Psoas muscle (tissue), 8 donors: ENCODE results near the gene SUFU. TPM values are rescaled to one million over a fixed set of nuclear protein-coding genes. Genes with fewer than 3 reads are reported as not detected.

Experiments
- ATAC-seq, 4 donors: fragments of 200-7000 bp; cut with Tn5 transposase; one replicate each; pipeline ENCODE4 v1.9.1; 2020; ENCODE audit warnings: moderate library complexity in 3 of 4, mild to moderate bottlenecking in 2 of 4
- DNase-seq, 2 donors: peaks; one replicate each; pipeline ENCODE4 v3.0.0-alpha.2; 2020
- H3K27ac ChIP-seq: fragments of 200-600 bp; one replicate; pipeline ENCODE4 v1.8.0; 2022
- H3K27me3 ChIP-seq, 3 donors: fragments of 200-600 bp in 1 of 3; one replicate each; pipeline versions ENCODE4 v1.6.1 to v1.8.0; 2013 to 2022; ENCODE audit warnings: low read length in 2 of 3, mild to moderate bottlenecking in 2 of 3, moderate library complexity in 1 of 3; ENCODE audit not compliant: insufficient read depth in 3 of 3
- H3K36me3 ChIP-seq, 2 donors: fragments of 200-600 bp in 1 of 2; one replicate each; pipeline versions ENCODE4 v1.6.1 to v1.8.0; 2013 to 2022; ENCODE audit warnings: low read depth in 1 of 2, mild to moderate bottlenecking in 1 of 2, moderate library complexity in 1 of 2; ENCODE audit not compliant: insufficient read depth in 1 of 2
- H3K4me1 ChIP-seq: fragments of 200-600 bp; one replicate; pipeline ENCODE4 v1.8.0; 2022
- H3K4me3 ChIP-seq: fragments of 200-600 bp; one replicate; pipeline ENCODE4 v1.8.0; 2022; ENCODE audit warnings: mild to moderate bottlenecking
- H3K9me3 ChIP-seq: fragments of 200-600 bp; one replicate; pipeline ENCODE4 v1.8.0; 2022
- CTCF ChIP-seq: fragments of 200-600 bp; IDR thresholded peaks from one replicate; pipeline ENCODE4 v1.8.0; 2022; ENCODE audit warnings: antibody characterized with exemption
- WGBS, 3 donors: extraction: QIAGEN DNeasy Blood & Tissue Kit; methylation state at CpG; one replicate each; pipeline versions ENCODE4 v1.1.6 to v1.1.7; 2013; 5-methylcytosine and 5-hydroxymethylcytosine counted together
- intact Hi-C, 2 donors: fragments of 100-400 bp; cut with DNase I; formaldehyde crosslinking; loops; one replicate each; pipeline versions ENCODE4 v1.11.0 to v1.14.2; 2022
- polyA plus RNA-seq, 3 donors: library from polyadenylated mRNA; stranded (reverse); fragments of 200-250 nt; gene quantifications; one replicate each; pipeline ENCODE4 v1.2.3, GENCODE V29; 2013
- total RNA-seq, 4 donors: library from RNA; stranded (reverse); fragmentation: NEBNext Ultra II Directional in 2 of 4; extraction: Animal tissue kit (Norgen Biotek cat#: 25700) in 2 of 4; gene quantifications; one replicate each; pipeline versions ENCODE4 v1.2.1 to v1.2.4, GENCODE V29; 2021 to 2023
- donor health status: healthy with polysubstance abuse.
- donor health status: DM: no; HTN: no; CAD: no; lungs with moderate emphysema.
- donor health status: Bipolar disorder and iron deficiency.
- donor health status: healthy.
- donor health status: DM: yes; HTN: yes; CAD: no.
- donor health status: DM: no; HTN: no; CAD: no.
- donor health status: DM: no; HTN: no; CAD: no.
- donor health status: DM: yes; HTN: yes; CAD: no.

The SUFU gene
- total and polyA plus RNA-seq, 7 donors, result 2.1 to 6.8 (median 5.1) TPM

GRCh38 chr10:102565793-102566192 is 62.0 kb downstream of the SUFU start:
- DNase-seq (no peak), ATAC-seq (no peak)
- H3K27ac ChIP-seq, result no peak overlapping the region
- no peaks in the 10 kb centered on the region for H3K4me1 ChIP-seq
- intact Hi-C loops, result no loop called here
- WGBS, 3 donors, result 90 to 95% (median 90%) methylated on average over 8 of the region's 8 CpGs
- no peaks in the 10 kb centered on the region for H3K27me3 ChIP-seq
- no peaks in the 10 kb centered on the region for H3K9me3 ChIP-seq
- TF ChIP-seq CTCF, result no peak
- no peaks in the 10 kb centered on the region for H3K36me3 ChIP-seq
- H3K4me3 ChIP-seq, result no peak overlapping the region

GRCh38 chr10:102578782-102579181 is 75.0 kb downstream of the SUFU start:
- intact Hi-C loops, result no loop called here
- no peak overlapping the region for H3K27ac ChIP-seq
- WGBS, 3 donors, result 54 to 79% (median 75%) methylated on average over 1 of the region's 1 CpG
- no peak for DNase-seq
- H3K36me3 ChIP-seq, result no peaks in the 10 kb centered on the region
- peaks cover 12% of the 10 kb centered on the region for H3K4me1 ChIP-seq
- H3K27me3 ChIP-seq, result no peaks in the 10 kb centered on the region
- peak in 1 of 4 donors; percentile 32 for ATAC-seq
- TF ChIP-seq CTCF, result no peak
- H3K4me3 ChIP-seq, result no peak overlapping the region
- H3K9me3 ChIP-seq, result no peaks in the 10 kb centered on the region

- Histone ChIP-seq H3K9me3 (no peaks in the 10 kb centered on the region), H3K4me3 (no peak overlapping the region), H3K27ac (no peak overlapping the region), H3K27me3 (no peaks in the 10 kb centered on the region), H3K36me3 (no peaks in the 10 kb centered on the region), H3K4me1 (peaks cover 15% of the 10 kb centered on the region)
- DNase-seq, result no peak
- 64 to 71% (median 70%) methylated on average over 7 of the region's 7 CpGs for WGBS, 3 donors
- intact Hi-C loops, result no loop called here
- no peak for ATAC-seq
- no peak for TF ChIP-seq CTCF
Observed at GRCh38 chr10:102579328-102579727, 75.6 kb downstream of the SUFU start.

- WGBS, 3 donors, result 70 to 83% (median 83%) methylated on average over 4 of the region's 4 CpGs
- DNase-seq (no peak), ATAC-seq (no peak)
- Histone ChIP-seq H3K9me3 (no peaks in the 10 kb centered on the region), H3K4me1 (peaks cover 10% of the 10 kb centered on the region), H3K27me3 (no peaks in the 10 kb centered on the region), H3K27ac (no peak overlapping the region), H3K36me3 (no peaks in the 10 kb centered on the region), H3K4me3 (no peak overlapping the region)
- TF ChIP-seq CTCF, result no peak
- intact Hi-C loops, result loop anchor here in 1 of 2 donors (10.0 kb wide), 1 partner anchor 185 kb away; the partner anchor contains the start of gene NFKB2
Observed at GRCh38 chr10:102580230-102580629, 76.5 kb downstream of the SUFU start.

GRCh38 chr10:102581401-102581800 is 77.6 kb downstream of the SUFU start:
- H3K4me1 ChIP-seq, result peaks cover 10% of the 10 kb centered on the region
- no peak overlapping the region for H3K4me3 ChIP-seq
- 75 to 88% (median 82%) methylated on average over 8 of the region's 8 CpGs for WGBS, 3 donors
- no peak for ATAC-seq
- TF ChIP-seq CTCF, result no peak
- intact Hi-C loops, result loop anchor here in 1 of 2 donors (10.0 kb wide), 1 partner anchor 187 kb away; the partner anchor contains the start of gene NFKB2
- no peak overlapping the region for H3K27ac ChIP-seq
- no peaks in the 10 kb centered on the region for H3K27me3 ChIP-seq
- H3K36me3 ChIP-seq, result no peaks in the 10 kb centered on the region
- no peak for DNase-seq
- H3K9me3 ChIP-seq, result no peaks in the 10 kb centered on the region
